T-helper 1 cell treated with Interleukin-12 subunit alpha and Interleukin-12 subunit beta and Interleukin-4 antibody, amounts not matched to agents 30 ng/mL and 1 ng/mL, for 36 hours (primary cell): Measurements from ENCODE around the gene F2RL1. TPM values are rescaled to one million over a fixed set of nuclear protein-coding genes. Genes with fewer than 3 reads are reported as not detected.
"Not testable (repeated sequence)": the region's sequence is repeated elsewhere in the genome, so short reads cannot be mapped to it uniquely, and the experiment has no call there.

Source experiments
- intact Hi-C: fragments of 100-400 bp; cut with micrococcal nuclease; formaldehyde crosslinking; loops from one replicate; pipeline ENCODE4 v1.15.1; 2024
- total RNA-seq: library from RNA; stranded (reverse); gene quantifications from 2 replicates; pipeline ENCODE4 v1.2.3, GENCODE V29; 2022

Gene F2RL1
- total RNA-seq, 1 donor from 2014 or later = 0.71 TPM

DNA sequence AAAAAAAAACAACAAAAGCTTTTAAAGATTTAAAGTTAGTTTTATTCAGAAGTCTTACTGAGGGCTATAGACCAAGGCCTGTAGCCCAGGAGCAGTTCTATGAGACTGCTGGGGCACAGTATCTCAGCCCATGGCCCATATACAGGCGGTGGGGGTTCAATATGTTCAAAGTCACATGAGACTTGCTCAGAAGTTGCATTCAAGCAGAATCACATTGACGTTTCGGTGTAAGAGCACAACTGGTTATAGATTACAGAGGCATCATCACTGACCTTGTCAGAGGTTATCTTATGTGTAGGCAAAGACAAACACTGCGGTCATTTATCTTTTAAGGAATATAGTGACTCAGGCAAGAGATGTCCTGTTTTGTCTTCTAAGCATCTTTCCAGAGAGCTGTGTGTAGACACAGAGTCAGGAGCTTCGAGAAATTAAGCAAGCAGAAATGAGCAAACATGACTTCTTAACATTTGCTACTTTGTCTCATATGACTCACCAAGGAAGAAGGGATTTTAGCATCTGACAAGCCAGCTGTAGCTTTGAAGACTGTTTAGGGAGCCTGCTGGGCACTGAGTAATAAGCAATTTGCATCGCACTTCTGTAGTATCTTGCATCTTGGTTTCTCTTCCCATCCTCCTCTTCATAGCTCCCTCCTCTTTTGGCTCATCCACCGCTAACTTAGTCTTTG is 12.9 kb upstream of the F2RL1 start:
- intact Hi-C loops = no loop called here

DNA sequence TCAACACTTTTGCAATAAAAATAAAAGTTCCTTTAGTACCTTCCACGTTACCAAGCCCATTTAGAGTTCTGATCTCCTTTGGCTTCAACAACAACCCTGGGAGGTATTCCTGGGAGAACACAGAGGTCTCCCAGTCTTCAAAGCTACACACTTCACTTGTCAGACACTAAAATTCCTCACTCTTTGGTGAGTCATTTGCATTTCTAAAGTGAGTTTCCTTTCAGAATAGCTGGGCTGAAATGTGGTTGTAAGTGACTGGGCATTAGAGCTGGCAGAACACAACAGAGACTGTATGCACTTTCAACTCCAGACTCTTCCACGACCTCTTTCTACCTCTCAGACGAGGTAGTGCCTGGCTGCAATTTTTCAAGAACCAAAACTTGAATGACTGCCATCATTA is 11.5 kb upstream of the F2RL1 start:
- intact Hi-C loops = no loop called here

DNA sequence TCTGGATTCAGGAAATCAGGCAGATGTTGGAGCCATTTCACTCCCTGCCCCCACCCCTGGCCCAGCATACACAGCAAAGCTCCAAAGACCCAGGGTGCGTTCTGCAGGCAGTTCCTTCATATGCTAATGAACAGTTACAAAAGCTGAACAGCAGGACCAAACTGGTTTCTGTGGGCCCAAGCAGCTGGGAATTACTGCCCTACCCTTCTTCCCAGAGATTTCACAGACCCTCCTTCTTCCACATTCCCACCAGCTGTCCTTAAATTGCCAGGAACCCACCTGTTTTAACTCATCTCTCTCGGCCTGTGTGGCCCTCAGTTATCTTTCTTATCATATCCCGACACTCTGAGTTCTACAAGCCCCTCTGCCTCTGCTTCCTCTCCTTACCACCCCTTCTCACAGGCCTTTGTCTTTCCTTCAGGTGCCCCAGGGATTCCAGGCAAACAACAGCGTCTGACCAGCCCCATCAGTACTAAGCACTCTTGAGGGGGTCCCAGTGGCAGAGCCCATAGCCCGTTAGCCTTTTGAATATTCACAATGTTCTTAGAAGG is 10.6 kb upstream of the F2RL1 start:
- intact Hi-C loops = no loop called here

DNA sequence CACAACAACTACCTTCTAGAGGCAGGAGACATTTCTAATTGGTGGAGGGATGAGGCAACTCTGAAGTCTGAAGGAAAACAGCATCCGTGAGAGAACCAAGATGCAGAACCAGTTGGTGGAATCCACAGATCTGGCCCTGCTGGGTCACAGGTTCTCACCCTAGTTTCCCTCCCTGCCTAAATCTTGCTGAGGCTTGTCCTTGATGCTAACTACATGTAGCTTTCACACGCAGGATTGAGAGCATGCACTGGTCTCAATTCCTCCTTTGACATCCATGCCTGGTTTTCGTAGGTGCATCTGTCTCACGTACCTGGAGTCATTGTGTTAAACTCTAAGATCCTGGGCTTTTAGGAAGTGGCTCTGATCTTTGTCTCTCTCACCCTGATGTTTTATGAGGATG is 9.7 kb upstream of the F2RL1 start:
- intact Hi-C loops = loop anchor here (1.0 kb wide), 1 partner anchor 22 kb away; no protein-coding TSS in a partner anchor

DNA sequence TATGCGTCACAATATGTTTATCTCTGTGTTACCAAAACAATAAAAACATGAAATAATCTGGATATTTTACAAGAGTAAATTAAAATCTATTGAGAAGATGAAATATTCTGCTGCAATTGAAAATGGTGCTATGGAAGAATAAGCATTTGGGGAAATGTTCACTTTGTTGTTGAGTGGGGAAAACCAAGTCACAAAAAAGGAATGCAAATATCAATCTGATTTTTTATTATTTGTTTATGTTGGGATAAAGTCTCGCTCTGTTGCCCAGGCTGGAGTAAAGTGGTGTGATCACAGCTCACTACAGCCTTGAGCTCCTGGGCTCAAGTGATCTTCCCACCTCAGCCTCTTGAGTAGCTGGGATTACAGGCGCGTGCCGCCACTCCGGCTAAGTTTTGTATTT is 8.6 kb upstream of the F2RL1 start:
- intact Hi-C loops = no loop called here

DNA sequence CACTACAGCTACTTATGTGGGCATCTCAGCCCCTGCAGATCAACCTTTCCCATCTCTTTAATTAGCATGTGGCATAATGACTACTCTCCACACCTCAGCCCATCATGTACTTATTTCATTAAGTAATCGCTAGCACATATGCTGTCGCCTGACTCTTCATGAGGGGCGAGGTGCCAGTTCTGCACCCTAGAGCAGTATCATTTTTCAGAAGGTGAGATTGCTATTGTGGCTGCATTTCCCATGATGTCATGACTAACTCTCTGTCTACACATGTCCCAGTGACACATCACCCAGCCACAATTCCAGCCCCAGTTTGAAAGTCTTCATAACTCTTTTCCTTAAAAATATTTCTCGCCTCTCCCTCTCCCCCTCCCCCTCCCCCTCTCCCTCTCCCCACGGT is 7.6 kb upstream of the F2RL1 start:
- intact Hi-C loops = no loop called here

DNA sequence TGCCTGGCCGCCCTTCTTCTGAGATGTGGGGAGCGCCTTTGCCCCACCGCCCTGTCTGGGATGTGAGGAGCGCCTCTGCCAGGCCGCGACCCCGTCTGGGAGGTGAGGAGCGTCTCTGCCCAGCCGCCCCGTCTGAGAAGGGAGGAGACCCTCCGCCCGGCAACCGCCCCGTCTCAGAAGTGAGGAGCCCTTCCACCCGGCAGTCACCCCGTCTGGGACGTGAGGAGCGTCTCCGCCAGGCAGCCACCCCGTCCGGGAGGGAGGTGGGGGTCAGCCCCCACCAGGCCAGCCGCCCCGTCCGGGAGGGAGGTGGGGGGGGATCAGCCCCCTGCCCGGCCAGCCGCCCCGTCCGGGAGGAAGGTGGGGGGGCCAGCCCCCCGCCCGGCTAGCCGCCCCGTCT is 6.6 kb upstream of the F2RL1 start:
- intact Hi-C loops = not testable (repeated sequence)

DNA sequence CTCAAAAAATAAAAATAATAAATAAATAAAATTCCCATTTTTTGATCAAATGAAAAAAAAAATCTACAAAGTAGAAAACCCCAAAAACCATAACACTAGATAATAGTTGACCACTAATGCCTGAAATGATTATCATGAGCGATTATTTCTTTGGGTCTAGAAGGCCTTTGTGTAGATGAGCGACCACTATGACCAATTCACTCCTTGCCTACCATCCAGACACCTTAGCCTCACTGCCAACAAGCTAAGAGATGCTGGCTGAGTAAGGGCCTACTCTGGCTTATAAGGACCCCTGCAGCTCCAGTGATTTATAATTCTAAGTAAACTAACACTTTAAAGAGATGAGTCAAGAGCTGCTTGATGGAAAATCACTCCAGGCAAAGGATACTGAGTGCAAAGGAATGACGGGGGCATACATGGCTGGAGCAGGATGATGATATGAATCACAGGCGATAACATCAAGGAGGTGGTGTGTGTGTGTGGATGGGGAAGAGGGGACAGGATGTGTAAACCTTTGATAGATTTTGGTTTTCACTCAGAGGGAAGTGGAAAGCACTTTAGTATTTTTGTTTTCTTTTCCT is 4.8 kb upstream of the F2RL1 start:
- intact Hi-C loops = no loop called here

DNA sequence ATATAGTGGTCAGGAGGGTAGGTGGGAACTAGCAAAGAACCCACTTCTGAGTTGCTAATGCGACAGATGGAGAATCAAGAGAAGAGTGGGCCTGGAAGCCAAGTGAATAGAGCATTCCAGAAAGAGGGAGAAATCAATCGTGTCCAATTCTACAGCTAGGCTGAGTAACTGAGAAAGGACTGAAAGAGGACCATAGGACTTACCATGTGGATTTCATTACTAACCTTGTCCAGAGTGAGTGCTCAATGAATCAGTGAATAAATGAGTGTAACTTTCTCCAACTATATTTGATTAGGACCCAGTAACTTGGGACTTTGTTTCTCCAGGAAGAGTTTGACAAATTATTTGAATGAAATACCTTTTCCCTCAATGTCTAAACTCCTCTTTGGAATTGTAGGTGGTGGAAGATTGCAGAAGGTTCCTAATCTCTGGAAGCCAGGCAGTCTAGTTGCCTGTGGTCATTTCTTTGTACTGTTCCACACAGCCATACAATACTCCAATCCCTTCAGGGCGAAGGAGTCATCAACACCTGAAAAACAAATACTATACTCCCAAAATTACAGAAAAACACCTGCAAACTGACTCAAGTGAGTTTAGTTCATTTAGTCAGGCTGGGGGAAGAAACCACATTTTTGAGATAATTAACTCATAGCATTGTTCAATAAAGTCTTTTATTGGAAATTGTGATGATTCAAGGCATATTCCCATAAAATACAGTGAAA is 2.6 kb upstream of the F2RL1 start:
- intact Hi-C loops = no loop called here

DNA sequence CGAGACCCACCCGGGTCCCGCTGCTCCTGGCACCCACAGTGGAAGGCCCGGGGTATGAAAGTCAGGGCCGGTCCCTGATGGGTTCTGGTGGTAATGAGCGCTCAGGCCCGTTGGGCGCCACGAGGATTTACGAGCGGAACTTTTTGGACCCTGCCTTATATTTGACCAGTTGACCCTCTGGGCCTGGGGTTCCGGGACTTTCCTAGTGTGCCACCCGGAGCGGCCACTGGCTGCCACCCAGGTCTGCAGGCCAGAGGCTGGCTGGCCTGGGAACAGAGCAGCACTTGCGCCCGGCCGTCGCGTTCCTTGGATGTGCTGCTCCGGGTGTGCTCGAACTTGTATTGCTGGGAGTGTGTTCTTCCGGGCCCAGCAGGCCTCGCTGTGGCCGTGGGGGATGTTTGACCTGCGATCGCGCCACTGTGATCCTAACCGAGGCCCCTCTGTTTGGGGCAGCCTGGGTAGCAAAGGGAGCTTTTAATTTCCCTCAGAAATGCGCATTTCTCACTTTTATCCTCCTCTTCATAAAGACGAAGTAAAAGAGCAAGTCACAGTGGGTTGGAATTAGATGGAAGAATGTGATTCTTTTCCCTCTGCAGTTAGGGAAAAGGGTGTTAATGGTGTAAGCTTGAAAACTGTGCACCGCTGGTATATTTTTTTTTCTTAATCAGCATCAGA is 1.2 kb downstream of the F2RL1 start:
- intact Hi-C loops = loop anchor here (2.0 kb wide), 1 partner anchor 37 kb away; no protein-coding TSS in a partner anchor

DNA sequence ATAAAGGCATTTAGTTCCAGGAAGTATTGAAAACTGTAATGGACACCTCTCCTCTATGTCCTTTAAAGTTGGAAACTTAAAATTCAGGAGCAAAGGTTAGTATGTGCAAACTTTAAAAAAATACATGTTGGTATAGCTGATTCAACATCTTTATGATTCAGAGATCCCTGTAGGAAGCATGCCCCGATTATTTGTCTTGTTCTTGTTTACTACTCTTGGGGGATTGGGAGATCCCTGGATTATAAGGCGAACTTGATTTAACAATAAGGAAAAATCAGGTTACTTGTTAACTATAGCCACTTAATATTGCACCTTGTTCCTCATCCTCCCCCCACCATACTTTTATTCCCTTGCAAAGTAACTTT is 1.7 kb downstream of the F2RL1 start:
- intact Hi-C loops = no loop called here

DNA sequence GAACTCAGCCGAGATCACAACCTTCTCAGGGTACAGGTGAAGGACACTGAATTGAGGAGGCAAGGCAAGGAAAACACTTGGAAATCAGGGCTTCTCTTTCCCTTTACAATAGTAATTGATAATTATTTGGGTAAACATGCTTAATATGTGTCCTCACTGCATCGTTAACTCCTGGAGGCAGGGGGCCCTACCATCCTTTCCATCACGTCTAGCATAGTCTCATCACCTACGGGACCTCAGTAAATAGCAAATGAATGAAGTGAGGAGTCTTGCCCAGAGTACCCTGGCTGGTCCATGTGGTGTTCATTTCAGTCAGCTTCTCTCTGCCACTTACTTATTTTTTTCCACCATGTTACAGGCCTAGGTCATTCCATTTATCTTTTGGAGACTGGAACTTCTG is 2.3 kb downstream of the F2RL1 start:
- intact Hi-C loops = no loop called here

DNA sequence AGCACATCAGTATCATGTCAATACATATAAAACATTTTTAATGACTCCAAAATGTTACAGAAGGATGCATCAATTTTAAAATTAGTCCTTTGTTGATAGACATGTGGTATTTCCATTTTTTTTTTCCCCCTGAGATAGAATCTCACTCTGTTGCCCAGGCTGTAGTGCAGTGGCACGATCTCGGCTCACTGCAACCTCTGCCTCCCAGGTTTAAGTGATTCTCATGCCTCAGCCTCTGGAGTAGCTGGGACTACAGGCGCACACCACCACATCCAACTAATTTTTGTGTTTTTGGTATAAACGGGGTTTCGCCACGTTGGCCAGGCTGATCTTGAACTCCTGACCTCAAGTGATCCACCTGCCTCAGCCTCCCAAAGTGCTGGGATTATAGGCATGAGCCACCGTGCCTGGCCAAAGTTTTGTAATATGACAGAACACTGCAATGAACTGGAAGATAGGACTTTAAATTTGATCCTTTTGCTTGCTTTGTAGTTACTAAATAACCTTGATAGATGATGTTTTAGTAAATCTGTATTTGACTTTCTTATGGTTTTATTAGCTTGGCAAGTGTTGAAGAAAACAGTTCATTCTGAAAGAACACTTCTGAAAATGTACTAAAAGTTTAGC is 3.4 kb downstream of the F2RL1 start:
- intact Hi-C loops = not testable (repeated sequence)

DNA sequence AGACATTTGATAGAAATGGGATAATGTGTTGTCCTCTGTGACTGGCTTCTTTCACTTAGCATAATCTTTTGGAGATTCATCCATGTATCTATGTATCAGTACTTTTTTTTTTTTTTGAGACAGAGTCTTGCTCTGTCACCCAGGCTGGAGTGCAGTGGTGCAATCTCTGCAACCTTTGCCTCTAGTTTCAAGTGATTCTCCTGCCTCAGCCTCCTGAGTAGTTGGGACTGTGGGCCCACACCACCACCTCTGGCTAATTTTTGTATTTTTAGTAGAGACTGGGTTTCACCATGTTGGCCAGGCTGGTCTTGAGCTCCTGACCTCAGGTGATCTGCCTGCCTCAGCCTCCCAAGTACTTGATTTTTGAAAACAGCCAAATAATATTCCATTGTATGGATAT is 7.6 kb downstream of the F2RL1 start:
- intact Hi-C loops = not testable (repeated sequence)

DNA sequence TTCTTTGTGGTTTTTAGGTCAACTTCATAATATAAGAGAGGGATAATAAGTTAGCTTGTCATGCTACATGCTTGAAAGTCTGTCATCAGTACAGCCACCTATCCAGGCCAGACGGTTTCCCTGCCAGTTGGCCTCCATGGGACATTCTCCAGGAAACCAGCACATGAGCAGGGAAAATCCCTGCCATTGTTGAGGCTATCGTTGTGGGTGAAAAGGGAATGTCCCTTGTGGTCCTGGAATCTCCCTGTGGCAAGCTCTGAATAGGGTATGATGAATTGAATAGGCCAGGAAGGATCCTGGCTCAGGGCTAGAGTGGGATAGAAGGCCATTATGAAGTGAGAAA is 12.3 kb downstream of the F2RL1 start:
- intact Hi-C loops = loop anchor here (1.0 kb wide), 1 partner anchor 22 kb away; no protein-coding TSS in a partner anchor

DNA sequence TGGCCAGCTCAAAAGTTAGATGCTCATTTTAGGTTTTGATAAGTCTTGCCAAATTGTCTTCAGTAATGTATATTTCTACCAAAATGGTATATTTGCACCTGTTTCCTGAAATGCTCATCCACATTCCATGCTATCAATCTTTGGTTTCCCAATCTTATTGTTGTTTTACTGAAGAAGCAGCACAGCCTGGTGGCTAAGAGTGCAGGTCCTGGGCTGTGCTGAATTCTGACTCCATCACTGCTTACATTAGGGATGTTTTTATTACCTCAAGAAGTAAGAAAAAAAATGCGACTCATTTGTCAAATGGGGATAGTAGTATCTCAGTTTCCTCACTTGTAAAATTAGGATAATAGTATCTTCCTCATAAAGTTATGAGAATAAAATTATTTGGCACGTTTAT is 17.4 kb downstream of the F2RL1 start:
- intact Hi-C loops = no loop called here

DNA sequence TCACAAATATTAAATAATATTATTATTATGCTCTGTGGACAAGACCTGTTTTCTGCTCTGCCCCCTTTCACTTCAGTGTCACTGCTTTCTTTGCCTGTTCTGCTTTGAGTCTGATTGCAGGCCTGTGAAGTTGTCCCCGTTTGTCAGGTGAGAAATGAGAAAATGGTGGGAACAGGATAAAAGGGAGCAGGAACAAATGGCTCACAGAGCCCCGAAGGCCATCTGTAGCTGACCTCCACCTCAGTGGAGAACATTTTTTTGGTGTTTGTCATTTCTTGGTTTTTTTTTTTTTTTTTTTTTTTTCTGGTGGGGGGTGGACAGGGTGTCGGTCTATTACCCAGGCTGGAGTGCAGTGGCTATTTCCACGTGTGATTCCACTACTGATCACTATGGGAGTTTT is 17.8 kb downstream of the F2RL1 start:
- intact Hi-C loops = no loop called here

DNA sequence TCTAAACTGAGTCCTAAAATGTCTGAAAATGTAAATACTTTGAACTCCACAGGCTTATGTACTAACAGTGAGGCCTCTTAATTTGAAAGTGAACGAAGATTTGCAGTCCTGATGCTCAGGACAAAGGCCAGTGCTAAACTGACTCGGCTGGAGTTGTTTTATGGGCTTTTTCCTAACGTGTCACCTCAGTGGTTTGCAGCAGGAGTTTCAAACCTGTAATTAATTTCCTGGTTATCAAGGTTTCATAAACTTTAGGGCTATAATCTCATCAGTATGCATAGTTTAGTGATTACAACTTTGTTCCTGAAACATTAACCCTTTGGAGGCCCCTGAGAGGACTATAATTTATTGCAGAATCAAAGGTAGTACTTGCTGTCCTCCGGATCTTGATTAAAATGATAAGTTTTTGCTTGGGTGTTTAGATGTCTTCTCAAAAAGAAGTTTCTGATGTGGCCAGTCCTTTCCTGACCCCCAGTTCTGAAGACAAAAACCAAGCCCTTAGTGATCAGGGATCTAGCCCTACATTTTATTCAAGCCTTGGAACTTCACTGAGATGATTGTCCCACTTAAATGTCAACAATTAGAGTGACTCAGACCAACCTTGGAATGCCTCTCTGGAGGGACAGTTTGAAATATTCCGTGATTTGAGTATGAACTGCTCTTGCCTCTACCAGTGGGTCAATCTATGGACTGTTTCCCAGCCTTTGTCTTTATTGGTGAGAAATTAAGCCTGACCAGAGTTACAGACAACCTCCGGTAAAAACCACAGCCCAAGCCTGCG is 19.8 kb downstream of the F2RL1 start:
- intact Hi-C loops = no loop called here

DNA sequence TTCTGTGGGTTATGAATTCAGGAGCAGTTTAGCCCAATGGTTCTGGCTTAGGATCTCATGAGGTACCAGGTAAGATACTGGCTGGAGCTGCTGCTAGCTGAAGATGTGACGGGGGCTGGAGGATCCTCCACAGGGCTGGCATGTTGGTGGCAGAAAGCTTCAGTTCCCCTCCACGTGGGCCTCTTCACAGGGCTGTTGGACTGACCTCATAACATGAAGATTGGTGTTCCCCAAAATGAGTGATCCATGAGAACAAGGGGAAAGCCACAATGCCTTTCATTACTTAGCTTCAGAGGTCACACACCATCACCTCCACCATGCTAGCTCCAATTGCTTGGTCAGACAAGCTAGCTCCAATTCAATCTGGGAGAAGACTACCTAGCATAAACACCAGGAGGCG is 22.5 kb downstream of the F2RL1 start:
- intact Hi-C loops = no loop called here

DNA sequence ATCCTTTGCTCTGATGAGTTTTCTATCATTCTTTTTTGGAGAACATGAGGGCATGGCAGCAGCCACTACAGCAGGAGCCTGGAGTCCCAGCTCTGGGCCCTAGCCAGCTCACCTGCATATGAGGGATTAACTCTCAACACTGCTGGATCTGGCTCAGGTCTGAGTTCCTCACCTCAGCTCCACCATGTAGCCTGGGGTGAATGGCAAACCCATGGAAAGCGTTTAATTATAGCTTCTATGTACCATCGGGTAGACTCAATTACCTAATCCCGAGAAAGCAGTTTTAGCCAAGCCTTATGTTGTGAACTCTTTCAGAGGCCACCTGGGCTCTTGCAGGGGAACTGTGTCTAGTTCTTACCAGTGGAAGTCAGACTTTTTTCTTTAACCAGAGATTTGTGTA is 27.1 kb downstream of the F2RL1 start:
- intact Hi-C loops = no loop called here
